Epithelial cell of esophagus (primary cell): ENCODE measurements around the gene GPR176.
A peak's percentile ranks its signal among the peaks of the same experiment; 100 is the strongest.

Experiments used
- DNase-seq: peaks from one replicate; pipeline ENCODE4 v3.0.0; 2010; ENCODE audit warnings: low read depth
- H3K4me3 ChIP-seq: 2 replicates; pipeline ENCODE4 v1.5.1; 2011; ENCODE audit warnings: mild to moderate bottlenecking, low read length, control low read depth
- CTCF ChIP-seq: IDR thresholded peaks from 2 replicates; pipeline ENCODE4 v1.5.1; 2011; ENCODE audit warnings: low read depth, mild to moderate bottlenecking, low read length, control low read depth, inconsistent platforms; ENCODE audit not compliant: insufficient read depth; ENCODE audit errors: missing control alignments

Gene GPR176

GRCh38 chr15:39936681-39937080 is 16.6 kb upstream of the GPR176 start:
- H3K4me3 ChIP-seq: no peak overlapping the region
- no peak for TF ChIP-seq CTCF
- no peak for DNase-seq

- TF ChIP-seq CTCF: no peak
- no peak overlapping the region for H3K4me3 ChIP-seq
- peak; percentile 82 for DNase-seq
These were observed 16.1 kb upstream of the GPR176 start for GRCh38 chr15:39936187-39936586.

GRCh38 chr15:39935241-39935640 is 15.2 kb upstream of the GPR176 start:
- no peak for DNase-seq
- TF ChIP-seq CTCF: no peak
- H3K4me3 ChIP-seq: peak overlapping the region; percentile 76

GRCh38 chr15:39934397-39935071 is 14.5 kb upstream of the GPR176 start:
- DNase-seq: peak; percentile 19
- no peak for TF ChIP-seq CTCF
- H3K4me3 ChIP-seq: peak overlapping the region; percentile 76

- no peak for DNase-seq
- TF ChIP-seq CTCF: no peak
- H3K4me3 ChIP-seq: no peak overlapping the region
These were observed 11.5 kb upstream of the GPR176 start for GRCh38 chr15:39931615-39932014.

GRCh38 chr15:39926526-39926925 is 6.5 kb upstream of the GPR176 start:
- TF ChIP-seq CTCF: no peak
- DNase-seq: no peak
- H3K4me3 ChIP-seq: no peak overlapping the region
